ENCODE data around the gene INTS12.
"Not testable (repeated sequence)": the region's sequence is repeated elsewhere in the genome, so short reads cannot be mapped to it uniquely, and the experiment has no call there.

INTS12 gene

GRCh38 chr4:105708181-105709080 lies at the start of gene INTS12, which contains the start of gene GSTCD:
Gene INTS12 (minus strand): TSS chr4:105708689. CDS start chr4:105700005, 8,684 bp downstream.
Gene GSTCD (plus strand): TSS chr4:105708784. CDS start chr4:105717614, 8,830 bp downstream.
- peak; percentile 76 for DNase-seq

DNA sequence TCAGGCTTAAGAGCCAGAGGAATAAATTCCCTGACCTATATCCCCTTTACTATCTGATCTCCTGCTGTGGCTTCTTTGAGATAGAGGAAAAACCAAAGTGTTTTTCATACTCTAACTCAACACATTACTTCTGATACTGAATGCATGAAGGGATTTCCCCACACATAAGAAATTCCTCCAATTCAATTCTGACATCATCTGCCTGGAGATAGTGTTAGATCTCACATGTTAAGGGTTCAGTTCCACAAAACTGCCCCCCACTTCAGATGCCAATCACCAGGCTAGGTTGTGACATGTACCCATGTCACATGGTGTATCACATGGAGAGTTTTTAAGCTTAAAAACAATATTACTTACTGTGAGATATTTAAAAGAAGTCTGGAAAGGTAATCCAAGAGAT lies 46.9 kb upstream of the INTS12 start:
- DNase-seq, result no peak

GRCh38 chr4:105753361-105753760 lies 44.9 kb upstream of the INTS12 start:
- DNase-seq, result no peak

GRCh38 chr4:105751718-105752299 lies 43.3 kb upstream of the INTS12 start:
- no peak for DNase-seq

DNA sequence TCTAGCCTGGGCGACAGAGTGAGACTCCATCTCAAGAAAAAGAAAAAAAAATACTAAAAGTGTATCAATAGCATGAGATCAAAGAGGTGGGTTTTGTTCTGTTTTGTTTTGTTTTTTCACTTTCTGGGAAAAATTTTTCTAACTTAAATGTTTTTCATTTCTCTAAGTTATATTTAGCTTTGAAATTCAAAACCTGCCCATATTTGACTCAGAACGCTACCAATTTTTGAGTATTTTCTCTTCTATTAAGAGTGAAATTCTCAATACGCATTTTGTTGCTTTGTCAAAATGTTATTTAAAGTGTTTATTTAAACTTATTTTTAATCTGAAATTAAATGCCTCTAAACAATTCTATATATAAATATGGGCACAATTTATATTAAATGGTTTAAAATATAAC lies 39.7 kb upstream of the INTS12 start:
- no peak for DNase-seq

- DNase-seq, result no peak
Observed at GRCh38 chr4:105741548-105741947, 33.1 kb upstream of the INTS12 start.

- not testable (repeated sequence) for DNase-seq
Observed at GRCh38 chr4:105735217-105735616, 26.7 kb upstream of the INTS12 start.

DNA sequence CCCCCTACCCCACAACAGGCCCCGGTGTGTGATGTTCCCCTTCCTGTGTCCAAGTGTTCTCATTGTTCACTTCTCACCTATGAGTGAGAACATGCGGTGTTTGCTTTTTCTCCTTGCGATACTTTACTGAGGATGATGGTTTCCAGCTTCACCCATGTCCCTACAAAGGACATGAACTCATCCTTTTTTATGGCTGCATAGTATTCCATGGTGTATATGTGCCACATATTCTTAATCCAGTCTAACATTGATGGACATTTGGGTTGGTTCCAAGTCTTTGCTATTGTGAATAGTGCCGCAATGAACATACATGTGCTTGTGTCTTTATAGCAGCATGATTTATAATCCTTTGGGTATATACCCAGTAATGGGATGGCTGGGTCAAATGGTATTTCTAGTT lies 21.4 kb upstream of the INTS12 start:
- DNase-seq, result not testable (repeated sequence)

DNA sequence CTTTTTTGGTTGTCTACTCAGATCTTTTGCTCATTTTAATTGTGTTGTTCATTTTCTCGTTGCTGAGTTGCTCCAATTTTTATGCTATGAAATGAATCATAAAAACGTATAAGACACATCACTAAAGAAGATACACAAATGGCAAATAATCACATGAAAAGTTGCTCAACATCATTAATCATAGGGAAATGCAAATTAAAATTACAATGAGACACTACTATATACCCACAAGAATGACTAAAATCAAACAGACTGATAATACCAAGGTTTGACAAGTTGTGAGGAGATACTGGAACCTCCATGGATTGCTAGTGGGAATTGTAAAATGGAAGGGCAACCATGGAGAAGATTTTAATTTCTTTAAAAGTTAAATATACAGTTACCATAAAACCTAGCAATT lies 17.1 kb upstream of the INTS12 start:
- no peak for DNase-seq

DNA sequence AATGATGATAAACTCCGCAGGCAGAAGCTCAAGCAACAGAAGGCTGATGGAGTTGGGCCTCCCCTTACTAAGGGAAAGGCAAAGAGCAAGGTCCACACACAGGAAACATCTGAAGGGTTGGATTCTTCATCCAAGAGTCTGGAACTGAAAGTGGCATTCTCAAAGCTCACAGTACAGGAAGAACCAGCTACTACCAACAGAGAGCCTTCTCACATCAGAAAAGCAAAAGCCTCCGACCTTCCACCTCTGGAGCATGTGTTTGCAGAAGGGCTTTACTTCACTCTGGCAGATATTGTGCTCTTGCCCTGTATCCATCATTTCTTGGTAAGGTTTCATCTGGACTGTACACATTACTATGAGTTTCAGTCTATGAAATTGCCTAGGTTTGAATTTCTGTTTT lies 10.7 kb upstream of the INTS12 start:
- no peak for DNase-seq

DNA sequence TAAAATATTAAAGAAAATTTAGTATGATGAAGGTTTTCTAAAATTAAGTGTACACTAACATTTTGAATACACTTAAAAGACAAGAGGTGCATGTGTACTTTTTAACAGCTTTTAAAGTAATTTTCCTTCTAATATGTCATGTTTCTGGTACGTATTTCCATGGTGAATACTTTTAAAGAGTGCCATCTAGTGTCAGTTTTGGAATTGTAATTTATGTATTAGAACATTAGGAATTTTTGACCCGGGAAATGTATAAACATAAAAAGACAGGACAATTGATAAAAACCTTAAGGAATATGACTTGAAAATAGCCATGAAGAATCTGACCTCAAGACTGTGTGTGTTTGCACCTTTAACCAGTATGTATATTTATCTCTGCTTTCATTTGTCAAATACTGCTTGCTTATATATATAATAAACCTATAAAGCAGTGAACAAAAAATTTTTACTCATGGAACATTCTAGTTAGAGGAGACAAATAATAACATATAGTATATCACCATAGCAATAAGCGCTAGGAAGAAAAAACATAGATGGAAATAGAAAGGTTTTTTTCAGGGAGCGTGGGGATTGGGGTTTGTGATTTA lies 7.3 kb upstream of the INTS12 start:
- peak; percentile 7 for DNase-seq

DNA sequence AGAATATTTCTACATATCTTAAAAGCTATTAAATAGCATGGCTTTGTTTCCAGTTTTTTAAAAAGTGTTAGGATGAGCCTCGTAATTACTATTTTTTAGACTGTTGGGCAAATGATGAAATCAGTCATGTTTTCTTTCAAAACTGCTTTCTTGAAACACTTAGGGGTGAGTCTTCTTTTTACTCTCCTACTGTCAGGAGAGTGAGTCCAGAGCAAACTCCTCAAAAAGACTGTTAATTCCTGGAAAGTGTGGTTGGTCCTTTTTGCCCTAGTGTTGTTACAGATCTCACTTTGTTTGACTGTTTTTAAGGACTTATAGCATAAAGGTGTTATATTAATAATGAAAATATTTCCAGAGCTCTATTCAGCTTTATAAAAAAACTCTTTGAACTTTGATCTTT lies 6.4 kb upstream of the INTS12 start:
- DNase-seq, result no peak

DNA sequence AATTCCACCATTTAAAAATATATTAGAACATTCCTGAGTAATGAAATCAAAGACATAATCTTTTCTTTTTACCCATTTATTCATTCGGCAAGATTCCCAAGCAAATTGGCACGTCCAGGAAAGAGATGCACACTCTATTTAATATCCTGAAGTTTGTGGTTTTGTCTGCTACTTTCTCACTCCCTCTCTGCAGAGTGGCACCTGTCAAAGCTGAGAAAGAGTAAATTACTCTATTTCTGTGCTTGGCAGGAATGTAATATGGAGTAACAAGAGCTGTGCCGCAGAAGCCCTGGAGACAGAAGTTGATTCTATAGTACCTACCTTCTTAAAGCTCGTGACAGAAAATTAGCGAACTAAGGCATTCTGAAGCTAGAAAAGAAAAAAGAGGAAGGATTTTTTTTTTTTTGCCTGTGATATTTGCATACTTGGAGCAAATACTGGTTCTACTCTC lies 5.6 kb upstream of the INTS12 start:
- no peak for DNase-seq

- no peak for DNase-seq
Observed at GRCh38 chr4:105712766-105713165, 4.3 kb upstream of the INTS12 start.

- DNase-seq, result no peak
Observed at GRCh38 chr4:105710678-105711077, 2.2 kb upstream of the INTS12 start.

- no peak for DNase-seq
Observed at GRCh38 chr4:105710012-105710600, 1.6 kb upstream of the INTS12 start.

GRCh38 chr4:105709081-105709450 lies 577 bp upstream of the INTS12 start:
- DNase-seq, result no peak

DNA sequence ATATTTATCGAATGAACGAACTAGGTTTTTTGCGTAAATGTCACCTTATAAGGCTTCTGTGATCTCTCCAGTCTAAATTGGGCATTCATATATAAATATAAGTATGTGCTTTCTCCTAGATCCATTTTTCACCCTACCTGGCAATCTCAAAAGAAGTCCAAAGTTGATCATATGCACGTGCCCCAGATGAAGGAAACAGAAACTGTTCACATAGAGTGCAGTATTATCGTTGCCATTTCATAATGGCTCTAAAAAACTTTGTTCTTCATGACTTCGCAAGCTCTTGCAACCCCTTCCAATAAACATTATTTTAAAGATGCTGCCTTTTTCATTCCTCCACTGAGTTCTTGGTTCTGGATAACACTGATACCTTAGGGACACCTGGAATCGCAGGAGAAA lies 708 bp downstream of the INTS12 start:
- DNase-seq, result no peak

- no peak for DNase-seq
Observed at GRCh38 chr4:105698607-105699006, 9.9 kb downstream of the INTS12 start.

- DNase-seq, result not testable (repeated sequence)
Observed at GRCh38 chr4:105695832-105696231, 12.7 kb downstream of the INTS12 start.

GRCh38 chr4:105694812-105695211 lies 13.7 kb downstream of the INTS12 start:
- not testable (repeated sequence) for DNase-seq

DNA sequence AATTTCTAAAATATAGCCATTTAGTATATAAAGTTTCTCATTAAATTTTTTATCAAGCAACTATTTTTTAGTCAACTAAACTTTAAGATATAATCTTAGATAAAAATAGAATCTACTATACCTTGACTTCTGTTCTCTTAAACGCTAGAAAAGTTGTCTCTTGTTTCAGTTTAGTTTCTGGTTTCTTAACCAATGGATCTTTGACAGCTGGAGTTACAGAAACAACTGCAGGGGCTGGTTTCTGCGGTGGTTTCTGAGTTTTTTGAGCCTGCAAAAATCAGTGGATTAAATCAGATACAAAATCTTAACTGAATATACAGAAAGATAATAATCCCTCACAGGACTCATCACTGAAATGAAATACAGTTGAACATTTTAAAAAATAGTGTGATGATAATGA lies 21.9 kb downstream of the INTS12 start:
- no peak for DNase-seq

DNA sequence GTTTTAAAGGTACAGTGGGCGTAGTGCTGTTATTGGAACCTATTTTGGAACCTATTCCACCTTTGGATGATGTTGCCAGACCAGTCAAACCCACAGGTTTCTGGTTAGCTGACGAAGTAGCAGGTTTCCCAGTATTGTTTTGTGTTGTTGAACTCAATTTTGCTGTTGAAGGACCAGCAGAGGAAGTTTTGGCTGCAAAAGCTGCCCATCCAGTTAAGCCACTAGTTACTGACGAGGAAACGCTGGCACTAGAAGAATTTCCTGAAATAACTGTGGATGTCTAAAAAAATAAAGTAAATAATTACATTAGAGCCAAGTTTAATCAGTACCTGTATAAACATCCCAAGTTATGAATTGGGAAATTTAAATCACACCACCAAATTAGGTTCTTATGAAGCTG lies 25.5 kb downstream of the INTS12 start:
- DNase-seq, result no peak

GRCh38 chr4:105679186-105679585 lies 29.3 kb downstream of the INTS12 start:
- no peak for DNase-seq
